GM19351 (cell line): ENCODE data around the gene TNFSF12.
A peak's percentile ranks its signal among the peaks of the same experiment; 100 is the strongest.

Experiments used
- ATAC-seq: cut with Tn5 transposase; IDR thresholded peaks from one replicate; pipeline ENCODE4 v1.9.1; 2021; ENCODE audit warnings: mild to moderate bottlenecking, moderate library complexity; ENCODE audit not compliant: unreplicated experiment

TNFSF12 gene

DNA sequence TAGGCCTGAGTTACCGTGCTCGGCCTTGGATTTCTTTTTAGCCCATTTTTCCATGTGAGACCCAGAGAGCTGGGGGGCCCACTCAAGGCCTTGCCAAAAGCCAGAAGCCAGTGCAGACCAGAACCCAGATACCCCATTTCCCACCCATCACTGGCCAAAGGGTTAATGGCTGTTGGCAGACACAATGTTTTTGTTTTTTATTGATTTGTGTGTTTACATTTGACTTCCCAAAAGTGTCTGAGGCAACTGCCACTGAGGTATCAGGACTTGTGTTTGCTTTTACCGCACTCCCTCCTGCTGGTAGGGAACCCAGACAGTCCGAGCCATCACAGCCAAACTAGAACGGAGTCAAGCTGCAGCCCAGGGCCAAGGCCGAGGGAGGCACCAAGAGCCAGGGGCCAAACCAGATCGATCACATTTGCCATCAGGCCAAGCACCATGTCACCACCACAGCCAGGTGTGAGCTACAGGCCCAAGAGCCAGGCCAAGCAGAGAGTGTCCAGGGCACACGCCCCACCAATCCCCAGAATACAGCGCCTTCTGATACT, 7.7 kb upstream of the TNFSF12 start:
- no peak for ATAC-seq

DNA sequence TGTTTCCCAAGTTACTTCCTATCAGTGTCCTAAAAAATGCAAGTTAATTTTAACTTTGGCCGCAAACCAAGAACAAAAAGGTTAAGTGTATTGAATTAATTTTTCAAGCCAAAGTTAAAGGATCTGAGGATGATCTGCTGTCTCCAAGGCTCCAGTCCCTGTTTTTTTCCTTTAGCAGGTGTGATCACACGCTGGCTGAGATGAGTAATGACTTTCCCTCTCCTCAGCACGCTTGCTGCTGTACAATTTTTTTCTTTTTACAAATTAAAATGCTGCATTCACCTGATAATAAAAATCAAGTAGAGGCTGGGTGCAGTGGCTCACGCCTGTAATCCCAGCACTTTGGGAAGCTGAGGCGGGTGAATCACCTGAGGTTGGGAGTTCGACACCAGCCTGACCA, 3.9 kb upstream of the TNFSF12 start:
- ATAC-seq: no peak

DNA sequence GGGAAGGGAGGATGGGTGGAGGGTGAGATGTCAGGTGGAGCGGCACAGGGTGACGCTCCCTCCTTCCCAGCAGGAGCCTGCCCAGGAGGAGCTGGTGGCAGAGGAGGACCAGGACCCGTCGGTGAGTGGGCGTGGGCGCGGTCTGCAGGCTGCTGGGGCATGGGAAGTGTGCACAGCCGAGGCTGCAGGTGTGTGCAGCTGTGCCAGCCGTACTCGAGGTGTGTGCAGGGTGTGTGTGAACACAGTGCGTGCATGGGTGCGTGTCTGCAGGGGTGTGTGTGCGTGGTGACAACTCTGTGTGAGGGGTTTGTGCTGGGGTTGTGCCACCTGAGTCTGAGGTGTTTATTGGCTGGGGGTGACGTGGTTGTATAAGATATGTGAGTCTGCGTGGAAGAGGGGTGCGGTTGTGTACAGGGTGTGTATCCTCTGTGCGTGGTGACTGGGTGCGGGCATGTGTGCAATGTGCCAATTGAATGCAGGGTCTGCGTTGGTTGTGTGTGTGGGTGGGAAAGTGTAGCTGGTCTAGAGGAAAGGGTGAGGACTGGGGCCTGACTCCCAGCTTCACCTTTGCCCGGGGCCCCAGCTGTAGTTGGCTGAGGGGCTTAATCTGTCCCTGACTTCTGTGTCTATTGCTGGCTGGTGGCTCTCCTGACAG, 670 bp downstream of the TNFSF12 start:
- no peak for ATAC-seq

DNA sequence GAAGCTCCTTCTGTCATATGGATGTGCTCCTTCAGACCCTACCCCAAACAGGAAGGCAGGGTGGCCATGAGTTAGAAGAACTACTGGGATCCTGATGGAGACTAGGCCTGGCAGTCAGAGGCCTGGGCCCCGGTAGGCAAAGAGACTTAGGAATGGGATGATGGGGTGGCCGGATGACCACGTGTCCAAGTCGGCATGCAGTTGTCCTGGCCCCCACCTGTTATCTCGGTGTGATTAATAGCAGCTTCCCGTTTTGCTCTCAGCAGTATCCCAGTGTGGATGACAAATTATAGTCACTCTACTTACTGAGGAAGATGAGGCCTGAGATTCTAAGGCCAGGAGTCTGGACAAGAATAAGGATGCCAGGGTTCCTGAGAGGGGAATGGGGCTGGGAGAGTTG, 1.5 kb downstream of the TNFSF12 start:
- ATAC-seq: no peak

DNA sequence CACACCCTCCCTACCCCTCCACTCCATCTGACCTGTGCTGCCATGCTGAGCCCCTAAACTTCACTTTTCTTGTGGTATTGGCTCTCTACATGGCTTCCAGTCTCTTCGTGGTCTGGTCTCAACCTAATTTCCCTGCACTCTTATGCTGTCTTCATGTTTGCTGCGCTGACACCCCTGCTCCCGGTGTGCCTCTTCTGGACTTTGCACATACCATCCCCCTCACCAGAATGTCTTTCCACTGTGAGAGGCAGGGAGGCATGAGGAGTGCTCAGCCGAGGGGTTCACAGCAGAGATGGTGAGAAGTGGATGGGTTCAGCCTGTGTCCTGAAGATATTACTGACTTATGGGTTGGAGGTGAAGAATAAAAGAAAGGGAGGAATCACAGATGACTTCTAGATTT, 2.5 kb downstream of the TNFSF12 start:
- no peak for ATAC-seq

DNA sequence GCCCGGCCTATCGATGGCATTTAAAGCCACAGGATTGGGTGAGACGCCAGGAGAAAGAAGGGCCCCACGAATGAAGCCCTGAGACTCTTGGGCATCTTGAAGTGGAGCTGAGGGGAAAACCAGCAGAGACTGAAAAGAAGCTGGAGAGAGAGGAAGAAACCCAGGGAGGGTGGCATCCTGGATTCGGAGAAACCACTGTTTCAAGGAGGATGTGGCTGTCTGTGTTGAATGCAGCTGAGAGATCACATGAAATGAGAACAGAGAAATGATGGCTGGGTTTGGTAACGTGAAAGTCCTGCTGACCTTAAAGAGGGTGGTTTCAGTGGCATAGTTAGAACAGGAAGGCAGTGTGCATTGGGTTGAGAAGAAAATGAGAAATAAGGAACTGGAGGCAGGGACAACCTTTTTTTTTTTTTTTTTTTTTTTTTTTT, 3.8 kb downstream of the TNFSF12 start:
- ATAC-seq: peak; percentile 53

DNA sequence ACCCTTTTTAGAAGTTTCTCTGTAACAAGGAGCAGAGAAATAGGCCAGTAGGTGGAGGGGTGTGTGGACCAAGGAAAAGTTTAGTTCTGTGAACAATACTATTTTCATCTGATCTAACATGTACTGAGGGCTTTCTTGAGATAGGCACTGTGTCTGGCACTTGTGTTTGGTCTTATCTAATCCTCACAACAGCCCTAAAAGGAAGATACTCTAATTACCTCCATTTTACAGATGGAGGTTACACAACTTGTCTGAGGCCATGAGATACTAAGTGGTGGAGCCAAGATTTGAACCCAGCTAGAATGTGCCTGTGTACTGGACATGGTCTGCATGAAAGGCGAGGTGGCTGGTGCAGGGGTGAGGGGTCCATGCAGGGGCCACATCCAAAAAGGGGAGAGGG, 4.5 kb downstream of the TNFSF12 start:
- ATAC-seq: no peak

DNA sequence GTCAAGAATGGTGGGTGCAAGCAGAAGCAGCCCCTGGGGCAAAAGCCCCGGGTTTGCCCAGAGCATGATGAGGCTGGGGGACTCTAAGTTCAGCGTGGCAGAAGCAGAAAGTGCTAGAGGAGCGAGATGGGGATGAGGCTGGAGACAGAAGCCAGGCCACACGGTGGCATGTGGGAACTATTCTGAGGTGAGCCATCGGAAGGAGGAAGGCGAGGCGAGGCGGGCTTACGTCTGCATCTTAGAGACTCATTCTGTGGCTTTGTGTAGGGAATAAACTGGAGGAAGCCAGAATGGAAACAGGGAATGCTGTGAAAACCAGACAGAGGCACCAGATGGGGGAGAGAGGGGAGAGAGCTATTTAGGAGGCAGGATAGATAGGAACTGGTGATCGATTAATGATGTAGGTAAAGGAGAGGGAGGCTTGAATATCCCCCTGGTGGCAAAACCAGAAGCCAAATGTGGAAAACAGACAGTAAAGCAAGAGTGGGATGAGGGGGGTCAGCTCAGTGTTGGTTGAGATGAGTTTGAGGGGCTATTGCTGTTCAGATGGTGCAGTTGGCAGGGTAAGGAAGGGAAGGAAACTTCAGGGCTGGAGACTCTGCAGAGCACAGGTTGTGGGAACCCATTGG, 6.6 kb downstream of the TNFSF12 start:
- ATAC-seq: no peak

DNA sequence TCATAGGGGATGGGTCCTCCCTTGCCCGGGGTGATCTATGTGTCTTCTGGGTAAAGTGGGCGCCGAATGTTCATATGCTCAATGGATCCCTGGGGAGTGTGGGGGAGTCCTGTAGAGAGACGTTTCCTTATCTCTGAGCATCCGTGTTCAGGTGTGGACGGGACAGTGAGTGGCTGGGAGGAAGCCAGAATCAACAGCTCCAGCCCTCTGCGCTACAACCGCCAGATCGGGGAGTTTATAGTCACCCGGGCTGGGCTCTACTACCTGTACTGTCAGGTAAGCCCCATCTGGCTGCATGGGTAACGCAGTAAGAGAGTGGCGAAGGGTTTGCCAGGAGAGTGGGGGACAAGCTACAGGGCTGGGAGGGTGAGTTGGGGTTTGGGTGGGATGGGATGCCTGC, 7.8 kb downstream of the TNFSF12 start:
- no peak for ATAC-seq

DNA sequence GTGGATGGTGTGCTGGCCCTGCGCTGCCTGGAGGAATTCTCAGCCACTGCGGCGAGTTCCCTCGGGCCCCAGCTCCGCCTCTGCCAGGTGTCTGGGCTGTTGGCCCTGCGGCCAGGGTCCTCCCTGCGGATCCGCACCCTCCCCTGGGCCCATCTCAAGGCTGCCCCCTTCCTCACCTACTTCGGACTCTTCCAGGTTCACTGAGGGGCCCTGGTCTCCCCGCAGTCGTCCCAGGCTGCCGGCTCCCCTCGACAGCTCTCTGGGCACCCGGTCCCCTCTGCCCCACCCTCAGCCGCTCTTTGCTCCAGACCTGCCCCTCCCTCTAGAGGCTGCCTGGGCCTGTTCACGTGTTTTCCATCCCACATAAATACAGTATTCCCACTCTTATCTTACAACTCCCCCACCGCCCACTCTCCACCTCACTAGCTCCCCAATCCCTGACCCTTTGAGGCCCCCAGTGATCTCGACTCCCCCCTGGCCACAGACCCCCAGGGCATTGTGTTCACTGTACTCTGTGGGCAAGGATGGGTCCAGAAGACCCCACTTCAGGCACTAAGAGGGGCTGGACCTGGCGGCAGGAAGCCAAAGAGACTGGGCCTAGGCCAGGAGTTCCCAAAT, 8.4 kb downstream of the TNFSF12 start:
- no peak for ATAC-seq

DNA sequence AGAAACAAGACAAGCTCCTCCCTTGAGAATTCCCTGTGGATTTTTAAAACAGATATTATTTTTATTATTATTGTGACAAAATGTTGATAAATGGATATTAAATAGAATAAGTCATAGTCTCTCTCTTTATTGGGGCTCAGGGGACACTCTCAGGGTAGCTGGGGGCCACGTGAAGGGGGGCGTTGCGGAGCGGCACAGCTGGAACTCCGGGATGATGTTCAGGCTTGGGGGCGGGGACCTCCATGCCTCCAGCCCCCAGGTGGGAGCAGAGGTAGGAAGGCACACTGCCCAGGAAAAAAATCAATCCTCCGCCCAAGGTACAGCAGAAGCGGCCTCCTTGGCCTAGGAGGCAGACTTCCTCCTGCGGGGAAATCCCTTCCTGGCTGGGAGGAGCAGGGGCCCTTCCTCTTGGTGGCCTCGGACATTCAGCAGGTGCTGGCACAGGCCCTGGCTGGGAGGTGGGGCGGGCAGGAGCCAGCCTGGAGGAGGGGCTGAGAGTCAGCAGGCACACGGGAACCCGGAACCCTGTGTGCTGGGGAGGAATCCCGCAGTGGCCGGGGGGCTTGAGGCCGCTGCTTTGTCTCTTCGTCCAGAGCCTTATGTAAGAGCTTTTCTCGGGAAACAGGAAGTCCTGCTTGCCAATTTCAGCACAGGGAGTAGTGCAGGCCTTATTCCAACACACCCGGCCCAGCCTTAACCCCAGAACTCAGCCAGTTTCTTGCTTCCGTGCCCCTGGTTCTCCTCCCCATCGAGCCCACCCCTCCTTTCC, 9.1 kb downstream of the TNFSF12 start:
- no peak for ATAC-seq

DNA sequence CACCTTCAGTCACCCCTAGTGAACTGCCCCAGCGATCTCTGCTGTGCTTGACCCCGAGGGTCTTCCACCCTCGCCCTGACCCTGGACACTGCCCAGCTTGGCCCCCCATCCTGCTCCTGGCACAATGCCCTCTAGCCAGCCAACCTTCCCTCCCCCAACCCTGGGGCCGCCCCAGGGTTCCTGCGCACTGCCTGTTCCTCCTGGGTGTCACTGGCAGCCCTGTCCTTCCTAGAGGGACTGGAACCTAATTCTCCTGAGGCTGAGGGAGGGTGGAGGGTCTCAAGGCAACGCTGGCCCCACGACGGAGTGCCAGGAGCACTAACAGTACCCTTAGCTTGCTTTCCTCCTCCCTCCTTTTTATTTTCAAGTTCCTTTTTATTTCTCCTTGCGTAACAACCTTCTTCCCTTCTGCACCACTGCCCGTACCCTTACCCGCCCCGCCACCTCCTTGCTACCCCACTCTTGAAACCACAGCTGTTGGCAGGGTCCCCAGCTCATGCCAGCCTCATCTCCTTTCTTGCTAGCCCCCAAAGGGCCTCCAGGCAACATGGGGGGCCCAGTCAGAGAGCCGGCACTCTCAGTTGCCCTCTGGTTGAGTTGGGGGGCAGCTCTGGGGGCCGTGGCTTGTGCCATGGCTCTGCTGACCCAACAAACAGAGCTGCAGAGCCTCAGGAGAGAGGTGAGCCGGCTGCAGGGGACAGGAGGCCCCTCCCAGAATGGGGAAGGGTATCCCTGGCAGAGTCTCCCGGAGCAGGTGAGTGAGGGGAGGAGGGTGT, 9.9 kb downstream of the TNFSF12 start, which contains the start of gene TNFSF13:
TNFSF13 (plus strand) TSS at position 207 of the 776 bp plus-strand sequence; CDS start at position 497, 290 bp downstream.
- no peak for ATAC-seq

DNA sequence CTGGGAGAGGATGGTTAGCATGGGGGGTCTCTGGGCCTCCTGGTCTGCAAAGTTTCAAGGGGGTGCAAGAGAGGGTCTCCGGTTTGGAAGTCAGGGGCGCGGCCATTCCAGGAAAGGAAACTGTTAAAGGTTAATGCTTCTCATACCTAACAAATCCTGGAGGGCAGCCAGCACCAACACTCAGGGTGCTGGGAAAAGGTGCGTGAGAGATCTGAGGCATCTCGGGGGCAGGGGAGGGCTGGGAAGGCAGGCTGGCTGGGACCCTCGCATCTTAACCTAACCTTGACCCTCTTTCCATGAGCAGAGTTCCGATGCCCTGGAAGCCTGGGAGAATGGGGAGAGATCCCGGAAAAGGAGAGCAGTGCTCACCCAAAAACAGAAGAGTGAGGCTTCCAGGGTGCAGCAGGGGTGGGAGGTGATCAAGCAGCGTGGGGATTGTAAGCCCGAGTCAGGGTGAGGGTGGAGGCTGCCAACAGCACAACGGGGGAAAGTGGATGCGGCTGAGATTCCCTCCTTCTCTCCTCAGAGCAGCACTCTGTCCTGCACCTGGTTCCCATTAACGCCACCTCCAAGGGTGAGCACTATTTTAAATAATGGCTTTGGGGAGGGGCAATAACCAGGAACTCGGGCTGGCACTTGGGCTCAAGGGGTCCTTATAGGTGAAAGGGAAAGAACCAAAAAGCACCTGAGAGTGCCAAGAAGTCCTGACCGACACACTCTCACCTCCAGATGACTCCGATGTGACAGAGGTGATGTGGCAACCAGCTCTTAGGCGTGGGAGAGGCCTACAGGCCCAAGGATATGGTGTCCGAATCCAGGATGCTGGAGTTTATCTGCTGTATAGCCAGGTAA, 10.7 kb downstream of the TNFSF12 start:
- no peak for ATAC-seq

DNA sequence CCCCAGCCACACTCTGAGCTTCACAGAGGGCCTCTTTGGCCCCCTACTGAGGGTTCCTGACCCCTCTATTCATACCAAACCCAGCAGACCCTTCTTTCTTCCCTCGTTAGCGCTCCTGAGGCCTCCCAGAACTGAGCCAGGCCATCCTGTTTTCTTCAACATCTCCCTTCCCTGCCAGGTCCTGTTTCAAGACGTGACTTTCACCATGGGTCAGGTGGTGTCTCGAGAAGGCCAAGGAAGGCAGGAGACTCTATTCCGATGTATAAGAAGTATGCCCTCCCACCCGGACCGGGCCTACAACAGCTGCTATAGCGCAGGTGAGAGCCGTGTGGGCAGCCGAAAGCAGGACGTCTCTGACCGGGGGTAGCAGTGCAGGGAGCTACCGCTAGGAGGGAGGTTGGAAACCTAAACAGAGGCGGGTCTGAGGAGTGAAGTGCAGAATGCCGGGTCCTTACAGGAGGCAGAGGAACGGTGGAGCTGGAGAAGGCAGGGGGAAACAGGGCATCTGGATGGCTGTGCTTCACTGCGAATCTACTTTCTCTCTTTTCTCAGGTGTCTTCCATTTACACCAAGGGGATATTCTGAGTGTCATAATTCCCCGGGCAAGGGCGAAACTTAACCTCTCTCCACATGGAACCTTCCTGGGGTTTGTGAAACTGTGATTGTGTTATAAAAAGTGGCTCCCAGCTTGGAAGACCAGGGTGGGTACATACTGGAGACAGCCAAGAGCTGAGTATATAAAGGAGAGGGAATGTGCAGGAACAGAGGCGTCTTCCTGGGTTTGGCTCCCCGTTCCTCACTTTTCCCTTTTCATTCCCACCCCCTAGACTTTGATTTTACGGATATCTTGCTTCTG, 11.5 kb downstream of the TNFSF12 start:
- ATAC-seq: no peak

DNA sequence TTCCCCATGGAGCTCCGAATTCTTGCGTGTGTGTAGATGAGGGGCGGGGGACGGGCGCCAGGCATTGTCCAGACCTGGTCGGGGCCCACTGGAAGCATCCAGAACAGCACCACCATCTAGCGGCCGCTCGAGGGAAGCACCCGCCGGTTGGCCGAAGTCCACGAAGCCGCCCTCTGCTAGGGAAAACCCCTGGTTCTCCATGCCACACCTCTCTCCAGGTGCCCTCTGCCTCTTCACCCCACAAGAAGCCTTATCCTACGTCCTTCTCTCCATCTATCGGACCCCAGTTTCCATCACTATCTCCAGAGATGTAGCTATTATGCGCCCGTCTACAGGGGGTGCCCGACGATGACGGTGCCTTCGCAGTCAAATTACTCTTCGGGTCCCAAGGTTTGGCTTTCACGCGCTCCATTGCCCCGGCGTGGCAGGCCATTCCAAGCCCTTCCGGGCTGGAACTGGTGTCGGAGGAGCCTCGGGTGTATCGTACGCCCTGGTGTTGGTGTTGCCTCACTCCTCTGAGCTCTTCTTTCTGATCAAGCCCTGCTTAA, 12.2 kb downstream of the TNFSF12 start:
- peak; percentile 69 for ATAC-seq

DNA sequence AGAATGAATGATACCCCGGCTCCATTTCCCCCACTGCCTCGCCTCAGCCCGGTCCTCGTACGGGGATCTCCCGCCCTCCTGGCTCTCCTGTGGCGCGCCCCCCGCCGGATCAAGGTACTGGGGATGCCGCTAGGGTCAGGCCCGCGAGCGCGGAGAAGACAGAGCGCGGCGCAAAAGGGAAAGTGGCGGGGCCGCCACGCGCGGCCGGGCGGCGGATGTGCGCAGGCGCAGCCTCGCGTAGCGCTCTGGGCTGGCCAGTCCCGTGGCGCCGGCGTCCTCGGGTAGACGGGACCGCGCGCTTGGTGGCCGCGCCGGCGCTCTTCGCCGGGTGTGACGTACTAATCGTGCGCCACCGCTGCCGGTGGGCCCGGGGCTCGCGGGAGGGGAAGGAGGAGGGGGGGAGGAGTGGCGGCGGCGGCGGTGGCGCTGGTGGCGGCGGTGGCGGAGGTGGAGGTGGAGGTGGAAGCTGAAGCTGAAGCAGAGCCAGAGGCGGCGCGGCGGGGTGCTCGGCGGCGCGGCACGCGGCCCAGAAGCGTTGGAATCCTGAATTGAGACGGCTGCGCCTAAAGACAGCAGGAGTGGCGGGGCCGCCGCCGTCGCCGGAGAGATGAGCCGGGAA, 12.8 kb downstream of the TNFSF12 start, which contains the start of gene SENP3:
SENP3 (plus strand) TSS at position 331 of the 619 bp plus-strand sequence. CDS start 1,158 bp downstream, outside the sequence.
- ATAC-seq: peak; percentile 68

DNA sequence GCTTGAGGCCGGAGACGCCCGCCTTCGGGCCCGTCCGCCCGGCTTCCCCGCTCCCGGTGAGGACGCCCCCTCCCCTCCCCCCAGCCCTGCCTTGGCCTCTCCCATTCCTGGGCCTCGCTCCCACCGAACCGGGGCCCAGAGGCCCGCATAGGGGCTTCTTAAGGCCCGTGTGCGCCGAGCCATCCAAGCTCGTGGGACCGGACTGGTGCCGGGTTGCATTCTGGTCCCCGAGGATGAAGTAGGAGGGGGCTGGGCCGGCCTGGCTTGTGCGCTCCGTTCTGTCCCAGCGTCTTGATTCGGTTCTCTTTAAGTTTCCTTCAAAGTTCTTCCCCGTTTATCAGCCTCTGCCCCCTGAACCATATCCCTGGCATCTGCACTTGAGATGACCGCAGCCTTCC, 13.3 kb downstream of the TNFSF12 start:
- ATAC-seq: no peak
